Mucosa of stomach (tissue), 1 donor: Measurements from ENCODE around the gene BPIFB2.

Source experiments
- H3K27me3 ChIP-seq: one replicate; pipeline ENCODE4 v1.7.0; 2013; ENCODE audit warnings: mild to moderate bottlenecking, low read length; ENCODE audit not compliant: control insufficient read depth, insufficient read depth
- H3K36me3 ChIP-seq: one replicate; pipeline ENCODE4 v1.7.0; 2013; ENCODE audit warnings: low read length; ENCODE audit not compliant: control insufficient read depth, insufficient read depth
- H3K4me1 ChIP-seq: one replicate; pipeline ENCODE4 v1.7.0; 2013; ENCODE audit warnings: mild to moderate bottlenecking, low read length; ENCODE audit not compliant: control insufficient read depth, insufficient read depth
- H3K4me3 ChIP-seq: one replicate; pipeline ENCODE4 v1.7.0; 2013; ENCODE audit warnings: low read length
- H3K9ac ChIP-seq: one replicate; pipeline ENCODE4 v1.7.0; 2013; ENCODE audit warnings: mild to moderate bottlenecking, low read length, moderate library complexity
- H3K9me3 ChIP-seq: one replicate; pipeline ENCODE4 v1.7.0; 2013; ENCODE audit warnings: mild to moderate bottlenecking, low read length, moderate library complexity; ENCODE audit not compliant: control insufficient read depth
- donor health status: Pancreatic carcinoma.

The BPIFB2 gene

DNA sequence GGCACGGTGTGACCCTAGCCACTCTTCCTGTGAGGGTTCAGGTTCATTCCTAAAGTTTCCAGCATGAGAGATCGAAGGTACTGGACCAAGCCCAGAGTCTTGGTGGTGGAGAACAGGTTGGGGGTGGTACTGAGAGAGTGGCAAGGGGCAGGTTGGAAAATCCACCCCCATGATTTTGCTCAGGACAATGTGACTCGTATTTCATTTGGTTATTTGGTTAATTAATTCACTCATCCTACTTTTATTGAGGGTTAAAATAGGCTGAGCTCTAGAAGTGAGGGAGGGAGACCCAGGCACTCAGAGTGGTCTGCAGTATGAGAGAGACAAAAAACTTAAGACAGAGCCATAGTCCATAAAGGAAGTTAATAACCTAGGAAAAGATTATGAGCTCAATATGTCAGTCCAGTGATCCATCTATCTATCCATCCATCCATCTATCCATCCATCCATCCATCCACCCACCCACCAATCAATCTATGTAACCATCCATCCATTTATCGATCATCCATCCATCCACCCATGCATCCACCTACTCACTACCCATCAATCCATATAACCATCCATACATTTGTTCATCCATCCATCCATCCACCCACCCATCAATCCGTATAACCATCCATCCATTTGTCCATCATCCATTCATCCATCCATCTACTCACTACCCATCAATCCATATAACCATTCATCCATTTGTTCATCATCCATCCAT is 17.3 kb downstream of the BPIFB2 start:
- Histone ChIP-seq H3K27me3 (peaks cover 6% of the 10 kb centered on the region), H3K4me1 (no peaks in the 10 kb centered on the region), H3K9me3 (no peaks in the 10 kb centered on the region), H3K9ac (no peak overlapping the region), H3K4me3 (no peak overlapping the region), H3K36me3 (no peaks in the 10 kb centered on the region)

DNA sequence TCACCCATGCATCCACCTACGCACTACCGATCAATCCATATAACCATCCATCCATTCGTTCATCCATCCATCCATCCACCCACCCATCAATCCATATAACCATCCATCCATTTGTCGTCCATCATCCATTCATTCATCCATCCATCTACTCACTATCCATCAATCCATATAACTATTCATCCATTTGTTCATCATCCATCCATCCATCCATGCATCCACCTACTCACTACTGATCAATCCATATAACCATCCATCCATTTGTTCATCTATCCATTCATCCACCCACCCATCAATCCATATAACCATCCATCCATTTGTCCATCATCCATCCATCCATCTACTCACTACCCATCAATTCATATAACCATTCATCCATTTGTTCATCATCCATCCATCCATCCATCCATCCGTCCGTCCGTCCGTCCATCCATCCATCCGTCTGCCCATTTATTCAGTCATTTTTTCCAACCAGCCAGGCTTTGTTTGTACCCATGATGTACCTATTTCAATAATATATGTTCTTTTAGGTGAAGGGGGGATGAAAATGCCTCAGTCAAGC is 17.9 kb downstream of the BPIFB2 start:
- Histone ChIP-seq H3K27me3 (peaks cover 6% of the 10 kb centered on the region), H3K36me3 (no peaks in the 10 kb centered on the region), H3K4me3 (no peak overlapping the region), H3K4me1 (no peaks in the 10 kb centered on the region), H3K9ac (no peak overlapping the region), H3K9me3 (no peaks in the 10 kb centered on the region)

DNA sequence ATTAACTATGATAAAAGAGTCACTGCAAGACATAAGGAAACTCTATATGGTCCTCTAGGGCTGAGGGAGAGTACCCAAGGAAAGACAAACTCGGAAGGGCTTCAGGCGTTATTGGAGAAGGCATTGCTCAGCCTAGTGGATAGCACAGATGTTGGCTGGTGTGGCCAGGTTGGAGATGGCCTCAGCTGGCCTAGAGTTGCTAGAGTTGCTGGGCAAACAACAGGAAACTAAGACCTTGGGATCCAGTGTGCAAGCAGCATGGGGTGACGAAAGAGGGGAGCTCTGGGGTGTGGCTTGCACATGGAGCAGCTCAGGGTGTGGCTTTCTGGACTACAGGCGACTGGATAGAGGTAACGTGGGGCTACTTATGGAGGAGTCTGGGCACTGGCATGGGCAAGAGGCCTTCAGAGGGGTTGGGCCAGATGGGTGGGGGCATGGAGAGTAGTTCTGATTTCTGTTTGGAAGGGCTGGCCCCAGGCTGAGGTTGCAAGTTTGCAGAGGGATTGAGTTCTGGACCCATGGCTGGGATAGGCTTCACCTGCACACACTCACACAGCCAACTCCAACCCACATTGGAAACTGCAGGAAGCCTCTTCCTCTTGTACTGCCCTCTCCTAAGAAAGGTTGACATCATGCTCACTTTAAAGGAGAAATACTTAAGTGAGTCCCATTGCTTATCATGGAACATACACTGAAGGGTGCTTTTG is 18.7 kb downstream of the BPIFB2 start:
- Histone ChIP-seq H3K4me1 (no peaks in the 10 kb centered on the region), H3K27me3 (peaks cover 6% of the 10 kb centered on the region), H3K9me3 (no peaks in the 10 kb centered on the region), H3K9ac (no peak overlapping the region), H3K4me3 (no peak overlapping the region), H3K36me3 (no peaks in the 10 kb centered on the region)

DNA sequence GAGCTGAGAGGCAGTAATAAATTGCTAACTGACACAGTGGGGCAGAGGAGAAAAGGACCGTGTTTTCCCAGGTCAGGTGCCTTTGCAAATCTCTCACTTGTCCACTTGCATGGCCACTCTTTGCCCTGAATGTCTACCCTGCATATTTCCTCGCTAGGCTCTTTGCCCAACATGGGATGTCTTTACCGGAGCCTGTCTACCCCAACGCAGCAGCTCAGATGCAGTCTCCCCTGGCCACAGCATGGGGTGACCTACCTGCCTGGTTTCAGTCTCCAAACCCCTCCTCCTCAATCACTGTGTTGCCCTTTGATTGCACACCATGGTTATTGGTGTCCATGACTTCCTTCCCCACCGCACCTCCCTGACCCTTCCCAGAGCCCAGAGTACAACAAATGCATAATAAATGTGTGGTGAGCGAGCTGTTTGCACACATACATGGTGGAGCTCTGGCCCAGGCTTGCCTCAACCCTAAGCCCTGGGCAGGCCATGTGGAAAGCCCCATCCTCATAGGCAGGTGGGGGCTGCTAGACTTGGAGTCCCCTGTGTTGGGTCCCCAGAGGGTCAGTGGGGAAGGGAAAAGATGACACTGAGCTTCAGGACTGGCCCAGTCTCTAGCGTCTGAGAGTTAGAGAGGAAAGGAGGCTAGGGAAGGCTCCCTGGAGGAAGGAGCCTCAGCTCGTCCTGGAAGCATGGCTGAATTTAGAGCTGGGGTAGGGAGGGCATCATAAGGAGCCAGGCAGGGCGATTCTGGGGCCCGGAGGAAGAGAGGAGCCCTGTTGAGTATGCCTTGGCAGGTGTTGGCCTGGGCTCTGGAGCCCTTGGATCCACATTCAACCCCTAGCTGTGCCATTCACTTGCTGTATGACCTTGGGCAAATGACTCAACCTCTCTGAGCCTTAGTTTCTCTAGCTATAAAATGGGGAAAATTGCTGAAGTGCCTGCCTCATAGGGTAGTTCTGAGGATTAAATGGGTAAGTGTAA is 19.6 kb downstream of the BPIFB2 start:
- Histone ChIP-seq H3K4me3 (no peak overlapping the region), H3K9me3 (no peaks in the 10 kb centered on the region), H3K27me3 (peaks cover 6% of the 10 kb centered on the region), H3K9ac (no peak overlapping the region), H3K4me1 (no peaks in the 10 kb centered on the region), H3K36me3 (no peaks in the 10 kb centered on the region)

DNA sequence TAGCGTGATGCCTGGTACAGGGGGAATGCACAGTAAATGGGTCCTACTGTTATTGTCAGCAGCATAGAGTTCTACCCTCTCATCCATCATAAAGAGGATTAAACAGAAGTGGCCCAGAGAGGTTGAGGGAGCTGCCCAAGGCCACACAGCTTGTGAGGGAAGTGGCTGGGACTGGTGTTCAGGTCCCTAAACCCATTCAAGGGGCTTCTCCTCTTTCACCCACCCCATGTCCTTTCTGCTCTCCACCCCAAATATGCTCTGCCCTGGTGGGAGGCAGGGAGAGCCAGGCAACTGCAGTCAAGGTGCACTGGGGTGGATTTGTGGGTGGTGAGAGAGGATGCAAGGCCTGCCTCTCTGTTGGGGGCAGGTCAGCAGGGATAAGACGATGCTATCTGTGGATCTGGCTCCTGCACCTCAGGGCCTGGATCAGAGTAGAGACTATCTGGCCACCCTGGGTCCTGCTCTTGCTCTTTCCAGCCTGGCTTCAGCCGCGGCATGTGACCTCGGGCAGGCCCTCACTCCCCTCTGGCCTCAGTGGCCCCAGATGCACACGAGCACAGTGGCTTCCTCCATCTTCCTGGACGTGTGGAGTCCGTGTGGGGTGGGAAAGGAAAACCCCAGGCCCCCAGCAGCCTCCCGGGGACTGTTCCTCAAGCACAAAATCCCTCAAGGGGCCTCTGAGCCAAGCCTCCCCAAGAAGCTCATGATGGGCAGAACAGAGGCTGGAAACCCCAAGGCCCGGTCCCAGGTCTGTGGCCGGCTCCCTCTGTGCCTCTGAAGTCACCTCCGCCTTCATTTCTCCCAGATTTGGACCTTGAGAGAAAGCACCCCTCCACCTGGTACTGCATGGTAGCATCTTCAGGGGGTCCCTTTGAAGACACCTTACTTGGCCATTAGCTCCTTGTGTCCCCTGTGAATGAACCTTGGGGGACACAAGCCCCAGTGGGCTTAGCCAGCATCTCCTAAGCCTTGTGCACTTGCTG is 20.6 kb downstream of the BPIFB2 start:
- no peaks in the 10 kb centered on the region for H3K9me3 ChIP-seq

DNA sequence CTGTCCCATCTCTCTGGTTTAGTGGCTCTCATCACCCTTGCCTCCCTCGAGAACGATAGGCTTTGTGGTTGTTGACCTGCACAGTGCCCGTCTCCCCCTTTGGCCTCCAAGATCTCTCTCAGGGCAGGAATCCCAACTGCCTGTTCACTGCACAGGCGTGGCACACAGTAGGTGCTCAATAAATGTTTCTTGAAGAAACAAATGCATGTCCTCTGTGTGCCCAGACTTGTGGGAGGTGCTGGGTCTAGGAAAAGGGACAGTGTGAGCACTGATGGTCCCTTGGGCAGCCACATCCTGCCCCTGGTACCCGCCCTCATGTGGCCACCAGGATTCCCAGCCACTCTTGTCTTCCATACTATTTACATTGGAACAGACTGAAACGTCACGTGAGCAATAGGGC is 21.4 kb downstream of the BPIFB2 start:
- Histone ChIP-seq H3K4me3 (no peak overlapping the region), H3K4me1 (no peaks in the 10 kb centered on the region), H3K9me3 (no peaks in the 10 kb centered on the region), H3K9ac (no peak overlapping the region), H3K36me3 (no peaks in the 10 kb centered on the region), H3K27me3 (peaks cover 6% of the 10 kb centered on the region)

More for the DNA sequence above, 20.6 kb downstream of the BPIFB2 start:
- H3K4me1 ChIP-seq = no peaks in the 10 kb centered on the region
- peaks cover 6% of the 10 kb centered on the region for H3K27me3 ChIP-seq
- H3K4me3 ChIP-seq = no peak overlapping the region
- no peak overlapping the region for H3K9ac ChIP-seq
- H3K36me3 ChIP-seq = no peaks in the 10 kb centered on the region

DNA sequence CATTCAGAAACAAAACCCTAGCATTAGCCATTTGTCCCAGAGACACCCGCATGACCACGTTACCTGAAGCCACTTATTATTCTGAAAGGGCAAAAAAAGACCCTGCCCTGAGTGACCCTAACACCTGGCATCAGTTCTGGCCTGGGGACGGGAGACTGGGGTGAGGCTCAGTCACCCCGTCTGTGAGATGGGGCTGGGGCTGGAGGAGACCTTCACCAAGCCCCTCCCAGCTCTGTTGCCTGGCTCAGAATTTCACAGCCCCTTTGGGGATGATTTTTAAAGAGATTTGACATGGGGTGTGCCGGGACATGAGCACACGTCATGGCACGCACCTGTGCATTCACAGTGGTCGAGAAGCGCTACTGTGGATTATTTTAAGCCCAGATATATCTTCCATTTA is 22.6 kb downstream of the BPIFB2 start:
- Histone ChIP-seq H3K4me1 (no peaks in the 10 kb centered on the region), H3K36me3 (no peaks in the 10 kb centered on the region), H3K9me3 (no peaks in the 10 kb centered on the region), H3K27me3 (peaks cover 6% of the 10 kb centered on the region), H3K9ac (no peak overlapping the region), H3K4me3 (no peak overlapping the region)

DNA sequence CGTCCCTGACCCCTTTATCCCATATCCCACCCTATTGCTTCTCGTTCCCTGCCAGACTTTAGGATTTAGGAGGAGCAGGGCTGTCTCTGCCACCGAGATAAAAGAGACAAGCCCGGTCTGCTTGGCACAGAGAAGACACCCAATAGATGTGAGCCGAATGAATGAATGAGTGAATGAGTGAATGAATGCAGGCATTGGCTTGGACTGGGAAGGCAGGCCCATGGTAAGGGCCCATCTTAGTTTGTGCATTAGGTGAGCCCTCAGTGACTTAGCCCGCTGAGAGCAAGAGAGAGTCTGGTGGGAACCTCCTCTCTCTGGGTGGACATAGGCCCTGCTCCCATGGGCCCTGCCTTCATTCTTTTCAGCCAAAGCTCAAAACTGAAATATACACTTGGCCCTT is 23.1 kb downstream of the BPIFB2 start:
- Histone ChIP-seq H3K4me3 (no peak overlapping the region), H3K9ac (no peak overlapping the region), H3K9me3 (no peaks in the 10 kb centered on the region), H3K4me1 (no peaks in the 10 kb centered on the region), H3K36me3 (no peaks in the 10 kb centered on the region), H3K27me3 (peaks cover 6% of the 10 kb centered on the region)

DNA sequence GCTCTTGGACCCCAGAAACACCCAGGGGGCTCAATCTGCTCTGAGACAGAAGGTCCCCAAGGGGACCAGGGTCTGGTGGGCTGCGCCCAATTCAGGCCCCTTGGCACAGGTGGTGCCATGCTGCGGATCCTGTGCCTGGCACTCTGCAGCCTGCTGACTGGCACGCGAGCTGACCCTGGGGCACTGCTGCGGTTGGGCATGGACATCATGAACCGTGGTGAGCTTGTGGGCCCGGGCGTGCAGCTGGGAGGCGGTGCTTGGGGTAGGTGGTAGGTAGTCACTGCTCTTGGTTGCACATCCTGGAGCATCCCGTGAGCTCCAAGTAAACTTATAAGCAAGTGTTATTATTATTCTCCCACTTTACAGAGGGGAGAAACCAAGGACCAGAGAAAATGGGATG is 24.0 kb downstream of the BPIFB2 start, which contains the start of gene BPIFB6:
Gene BPIFB6 (plus strand): TSS at position 118 of the 400 bp plus-strand sequence. CDS start 0 bp downstream, at position 118.
- H3K36me3 ChIP-seq = no peaks in the 10 kb centered on the region
- H3K9me3 ChIP-seq = no peaks in the 10 kb centered on the region
- peaks cover 6% of the 10 kb centered on the region for H3K27me3 ChIP-seq
- no peak within 1 kb of the TSS for H3K9ac ChIP-seq
- no peak within 1 kb of the TSS for H3K4me3 ChIP-seq
- no peaks in the 10 kb centered on the region for H3K4me1 ChIP-seq

DNA sequence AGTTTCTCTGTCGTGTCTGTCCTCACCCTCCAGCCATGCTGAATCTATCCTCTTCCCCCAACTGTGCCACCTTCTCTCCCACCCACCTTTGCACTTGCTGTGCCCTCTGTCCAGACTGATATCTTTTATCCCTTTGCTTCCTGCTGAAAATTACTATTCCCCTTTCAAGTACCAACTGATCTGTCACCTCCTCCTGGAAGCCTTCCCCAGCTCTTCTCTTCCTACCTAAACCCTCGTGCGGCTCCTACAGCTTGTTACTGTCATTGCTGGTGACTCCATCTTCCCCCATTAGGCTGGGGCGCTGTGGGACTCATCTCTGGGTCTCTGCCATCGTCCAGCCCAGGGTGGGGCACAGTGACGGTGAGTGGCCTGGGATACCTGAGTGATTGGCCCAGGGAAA is 25.1 kb downstream of the BPIFB2 start:
- H3K36me3 ChIP-seq = no peaks in the 10 kb centered on the region
- H3K27me3 ChIP-seq = no peaks in the 10 kb centered on the region
- H3K4me1 ChIP-seq = no peaks in the 10 kb centered on the region
- no peaks in the 10 kb centered on the region for H3K9me3 ChIP-seq
- H3K4me3 ChIP-seq = no peak overlapping the region
- no peak overlapping the region for H3K9ac ChIP-seq

DNA sequence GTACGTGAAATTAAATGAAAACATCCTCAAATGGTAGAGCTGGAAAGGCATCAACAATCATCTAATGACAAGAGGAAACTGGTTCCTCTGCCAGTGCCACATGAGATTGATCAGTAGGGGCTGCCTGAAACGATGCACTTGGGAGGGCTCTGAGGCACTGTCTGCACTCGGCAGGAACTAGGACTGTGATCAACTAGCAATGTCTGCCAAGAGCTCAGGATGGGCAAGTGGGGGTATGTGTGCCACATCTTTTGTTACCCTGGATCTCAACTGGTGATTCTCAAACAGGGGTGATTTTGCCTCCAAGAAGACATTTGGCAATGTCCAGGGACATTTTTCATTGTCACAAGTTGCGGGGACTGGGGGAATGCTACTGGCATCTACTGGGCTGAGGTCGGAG is 25.9 kb downstream of the BPIFB2 start:
- H3K9me3 ChIP-seq = no peaks in the 10 kb centered on the region
- no peaks in the 10 kb centered on the region for H3K36me3 ChIP-seq
- no peaks in the 10 kb centered on the region for H3K27me3 ChIP-seq
- H3K4me1 ChIP-seq = no peaks in the 10 kb centered on the region
- no peak overlapping the region for H3K9ac ChIP-seq
- no peak overlapping the region for H3K4me3 ChIP-seq
